Activated CD8-positive, alpha-beta memory T cell treated with anti-CD3 and anti-CD28 coated beads, Interleukin-2, amount 50 U/mL, for 48 hours (primary cell): ENCODE data around the gene RECK.
"Not testable (repeated sequence)": the region's sequence is repeated elsewhere in the genome, so short reads cannot be mapped to it uniquely, and the experiment has no call there.

Experiments
- DNase-seq: peaks from one replicate; pipeline ENCODE4 v3.0.0-alpha.2; 2020

Gene RECK

DNA sequence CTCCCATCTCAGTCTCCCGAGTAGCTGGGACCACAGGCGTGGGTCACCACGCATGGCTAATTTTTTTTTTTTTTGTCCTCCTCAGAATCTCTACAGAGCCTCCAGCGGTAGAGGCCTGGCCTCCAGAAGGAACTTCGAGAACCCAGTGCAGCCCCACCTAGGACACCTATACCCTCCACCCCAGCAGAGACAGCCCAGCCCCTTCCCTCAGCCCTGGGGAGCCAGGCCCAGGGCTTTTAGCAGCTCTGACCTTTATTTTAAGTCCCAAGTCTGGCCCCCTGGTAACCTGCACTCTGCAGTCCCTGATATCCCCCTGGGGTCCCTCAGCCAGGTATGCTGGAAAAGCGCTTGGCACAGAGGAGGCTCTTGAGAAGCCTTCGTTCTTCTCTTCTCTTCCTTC, 105.0 kb downstream of the RECK start:
- no peak for DNase-seq

- DNase-seq, result peak; percentile 57
Observed at GRCh38 chr9:36142510-36143244, 106.0 kb downstream of the RECK start.

- peak; percentile 50 for DNase-seq
Observed at GRCh38 chr9:36143245-36143641, 106.5 kb downstream of the RECK start.

DNA sequence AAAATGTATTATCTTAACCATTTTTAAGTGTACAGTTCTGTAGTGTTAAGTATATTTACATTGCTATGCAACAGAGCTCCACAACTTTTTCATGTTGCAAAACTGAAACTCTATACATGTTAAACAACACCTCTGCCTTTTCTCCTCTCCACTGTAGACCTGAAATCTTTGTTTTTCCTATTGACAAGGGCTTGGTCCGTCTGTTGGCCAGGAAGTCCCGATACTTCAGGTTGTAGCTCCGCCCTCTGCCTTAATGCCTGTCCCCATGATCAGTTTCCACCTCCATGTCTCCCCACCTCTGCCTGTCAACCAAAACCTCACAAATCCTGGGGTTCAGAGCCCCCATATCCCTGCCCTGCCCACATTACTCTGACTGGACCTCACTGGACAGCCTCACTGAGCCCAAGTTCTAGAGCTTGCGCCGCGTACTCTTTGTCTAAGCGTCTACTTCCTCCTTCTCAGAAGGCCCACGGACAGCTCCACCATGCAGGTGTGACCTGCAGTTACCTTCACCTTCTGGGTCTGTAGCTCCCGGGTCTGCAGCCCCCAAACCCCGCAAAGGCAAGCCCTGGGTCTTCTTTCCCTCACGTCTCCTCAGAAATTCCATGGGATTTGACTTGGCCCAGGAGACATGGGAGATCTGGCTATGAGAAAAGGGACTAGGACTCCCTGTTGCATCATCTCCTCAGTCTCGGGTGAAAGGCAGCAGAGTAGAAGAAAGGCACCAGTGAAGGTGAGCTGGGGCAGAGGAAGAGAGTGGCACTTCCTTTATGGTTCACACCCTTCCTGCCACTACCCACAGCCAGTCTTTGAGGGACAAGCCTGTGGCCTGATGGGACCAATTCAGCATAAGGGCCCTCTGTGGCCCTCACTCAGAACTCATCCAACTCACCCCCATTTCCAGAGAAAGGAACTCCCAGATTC, 107.9 kb downstream of the RECK start:
- DNase-seq, result peak; percentile 56

DNA sequence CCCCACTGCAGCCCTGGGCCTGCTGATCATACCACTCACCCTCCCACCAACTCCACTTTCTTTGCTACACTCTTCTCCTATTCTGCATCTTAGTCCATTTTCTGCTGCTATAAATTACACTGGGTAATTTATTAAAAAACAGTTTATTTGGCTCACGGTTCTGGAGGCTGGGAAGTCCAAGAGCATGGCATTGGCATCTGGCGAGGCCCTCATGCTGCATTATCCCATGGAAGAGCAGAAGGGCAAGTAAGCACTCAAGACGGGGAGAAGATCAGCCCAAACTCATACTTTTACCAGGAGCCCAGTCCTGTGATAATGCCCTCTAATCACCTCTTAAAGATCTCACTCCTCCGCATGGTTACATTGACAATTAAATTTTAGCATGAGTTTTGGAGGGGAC, 109.3 kb downstream of the RECK start:
- no peak for DNase-seq

DNA sequence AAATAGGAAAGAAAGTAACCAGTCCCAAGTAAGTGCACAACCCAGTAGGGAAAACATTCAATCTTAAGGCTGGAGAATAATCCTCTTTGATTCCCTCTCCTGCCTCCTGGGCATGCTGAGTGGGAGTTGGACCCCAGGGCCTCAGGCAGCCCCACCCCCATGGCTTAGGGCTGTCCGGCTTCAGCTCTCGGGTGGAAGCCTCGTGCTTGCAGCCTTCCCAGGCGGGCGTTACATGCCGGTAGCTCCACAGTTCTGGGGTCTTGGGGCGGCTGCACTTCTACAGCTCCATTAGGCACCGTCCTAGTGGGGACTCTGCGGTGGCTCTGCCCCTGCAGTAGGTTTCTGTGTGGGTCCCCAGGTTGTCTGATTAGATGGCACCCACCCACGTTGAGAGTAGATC, 109.9 kb downstream of the RECK start:
- DNase-seq, result no peak

DNA sequence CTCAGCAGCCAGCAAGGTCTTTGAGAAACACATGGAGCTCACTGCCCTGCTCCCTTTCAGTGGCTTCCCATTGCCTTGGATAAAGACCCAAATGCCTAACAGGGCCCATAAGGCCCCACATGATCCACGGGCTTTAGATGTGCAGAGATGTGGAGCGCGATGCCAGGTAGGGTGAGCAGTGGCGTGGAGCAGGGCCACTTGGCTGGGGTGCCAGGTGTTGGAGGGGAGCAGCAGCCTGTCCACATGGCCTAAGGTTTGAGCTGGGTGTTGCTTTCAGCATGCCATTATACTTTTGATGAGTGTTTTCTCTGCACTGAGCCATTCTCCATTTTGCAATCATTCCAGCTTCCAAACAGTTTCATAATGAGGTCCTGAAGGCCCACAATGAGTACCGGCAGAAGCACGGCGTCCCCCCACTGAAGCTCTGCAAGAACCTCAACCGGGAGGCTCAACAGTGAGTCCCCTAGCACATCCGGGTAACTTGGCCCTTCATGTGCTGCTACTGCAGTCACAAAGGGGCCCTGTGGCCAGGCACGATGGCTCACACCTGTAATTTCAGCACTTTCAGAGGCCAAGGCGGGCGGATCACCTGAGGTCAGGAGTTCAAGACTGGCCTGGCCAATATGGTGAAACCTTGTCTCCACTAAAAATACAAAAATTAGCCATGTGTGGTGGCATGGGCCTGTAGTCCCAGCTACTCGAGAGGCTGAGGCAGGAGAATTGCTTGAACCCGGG, 110.9 kb downstream of the RECK start:
- peak; percentile 58 for DNase-seq

DNA sequence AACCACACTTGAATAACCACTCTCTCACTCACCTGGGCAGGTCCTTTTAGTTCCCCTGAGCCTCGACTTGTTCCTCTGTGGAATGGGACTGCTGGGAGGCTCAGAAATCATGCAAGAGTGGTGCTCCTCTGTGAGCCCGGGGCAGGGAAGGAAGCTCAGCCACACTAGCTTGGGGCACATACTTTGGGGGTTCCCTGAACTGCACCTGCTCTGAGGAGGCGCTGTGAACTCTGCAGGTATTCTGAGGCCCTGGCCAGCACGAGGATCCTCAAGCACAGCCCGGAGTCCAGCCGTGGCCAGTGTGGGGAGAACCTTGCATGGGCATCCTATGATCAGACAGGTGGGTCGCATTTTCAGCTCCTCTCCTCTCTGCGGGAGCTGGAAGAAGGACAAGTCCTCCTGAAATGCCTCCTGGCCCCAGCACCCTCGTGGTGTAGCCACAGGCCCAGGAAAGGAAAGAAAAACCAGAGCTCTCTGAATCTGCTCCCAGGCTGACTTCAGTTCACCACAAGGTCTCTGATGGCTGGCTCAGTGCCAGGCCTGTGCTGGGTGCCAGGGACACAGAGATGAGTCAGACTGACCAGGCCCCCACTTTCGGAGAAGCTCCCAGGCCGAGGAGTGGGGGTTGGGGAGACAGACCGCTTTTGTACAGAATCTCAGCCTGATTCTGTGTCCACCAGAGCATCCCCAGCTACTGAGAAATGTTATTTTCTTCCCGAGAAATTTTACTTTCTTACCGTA, 111.8 kb downstream of the RECK start:
- peak; percentile 88 for DNase-seq

DNA sequence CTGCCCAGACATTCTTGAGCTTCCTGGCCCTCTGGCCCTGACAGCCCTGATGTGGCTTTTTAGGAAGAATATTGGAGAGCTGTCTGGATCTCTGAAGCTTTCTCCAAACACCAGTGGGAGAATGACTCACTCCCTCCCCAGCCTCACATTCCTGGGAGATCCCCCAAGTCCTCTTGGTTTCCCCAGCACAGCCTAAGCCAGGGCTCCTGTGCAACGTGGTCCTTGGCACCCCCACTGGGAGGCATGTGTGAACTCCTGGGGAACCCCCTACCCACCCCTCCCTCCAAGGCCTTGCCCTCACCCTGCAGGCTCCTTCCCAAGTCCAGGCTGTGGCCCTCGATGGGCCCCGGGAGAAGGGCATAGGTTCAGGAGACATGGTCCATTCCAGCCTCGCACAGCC, 112.5 kb downstream of the RECK start:
- DNase-seq, result no peak

DNA sequence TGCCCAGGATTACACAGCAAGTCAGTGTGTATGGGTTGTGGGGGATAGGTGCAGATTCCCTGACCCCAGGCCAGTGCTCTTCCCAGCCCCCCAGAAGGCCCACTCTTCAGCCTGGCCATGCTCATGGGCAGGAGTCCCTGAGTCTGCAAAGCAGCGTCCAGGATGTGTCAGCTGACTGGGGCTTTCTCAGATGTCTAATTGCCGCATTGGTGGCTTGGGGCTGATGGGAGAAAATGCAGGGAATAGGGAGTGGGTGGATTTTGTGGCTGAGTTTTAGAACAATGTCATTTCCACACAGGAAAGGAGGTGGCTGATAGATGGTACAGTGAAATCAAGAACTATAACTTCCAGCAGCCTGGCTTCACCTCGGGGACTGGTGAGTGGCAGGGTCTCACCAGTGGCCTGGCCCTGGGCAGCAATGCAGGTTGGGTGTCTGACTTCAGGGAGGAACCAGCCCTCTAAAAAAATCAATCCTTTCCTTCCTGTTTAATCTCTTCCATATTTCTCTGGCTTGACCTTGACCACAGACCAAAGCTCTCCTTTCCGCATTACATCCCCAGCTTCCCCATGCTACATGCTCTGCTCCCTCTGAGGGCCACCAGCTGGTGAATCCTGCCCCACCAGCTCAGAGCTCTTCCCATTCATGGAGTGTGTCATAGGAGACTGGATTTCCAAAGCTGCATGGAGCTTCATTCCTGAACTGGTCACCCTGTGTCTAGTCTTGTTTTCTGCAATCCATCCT, 114.0 kb downstream of the RECK start:
- DNase-seq, result no peak

GRCh38 chr9:36151316-36152210, 114.8 kb downstream of the RECK start:
- peak; percentile 89 for DNase-seq

DNA sequence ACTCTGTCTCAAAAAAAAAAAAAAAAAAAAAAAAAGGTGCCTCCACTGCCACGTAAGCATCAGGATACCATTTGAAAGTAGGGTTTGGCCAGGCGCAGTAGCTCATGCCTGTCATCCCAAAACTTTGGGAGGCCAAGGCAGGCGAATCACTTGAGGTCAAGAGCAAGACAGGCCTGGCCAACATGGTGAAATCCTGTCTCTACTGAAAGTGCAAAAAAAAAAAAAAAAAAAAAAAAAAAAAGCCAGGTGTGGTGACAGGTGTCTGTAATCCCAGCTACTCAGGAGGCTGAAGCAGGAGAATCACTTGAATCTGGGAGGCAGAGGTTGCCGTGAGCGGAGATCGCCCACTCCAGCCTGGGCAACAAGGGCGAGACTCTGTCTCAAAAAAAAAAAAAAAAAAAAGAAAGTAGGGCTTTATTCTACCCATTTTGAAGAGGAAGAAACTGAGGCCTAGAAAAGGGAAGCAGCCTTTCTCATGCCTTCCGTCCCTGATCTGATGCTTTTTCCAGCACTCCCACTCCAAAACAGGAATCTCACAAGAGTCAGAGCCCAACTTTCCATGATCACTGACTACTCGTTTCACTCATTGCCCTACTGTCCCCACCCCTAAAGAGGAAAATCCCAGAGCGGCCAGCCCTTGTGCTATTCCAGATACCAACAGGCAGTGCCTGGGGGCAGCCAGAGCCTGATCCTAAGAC, 116.2 kb downstream of the RECK start:
- DNase-seq, result no peak

DNA sequence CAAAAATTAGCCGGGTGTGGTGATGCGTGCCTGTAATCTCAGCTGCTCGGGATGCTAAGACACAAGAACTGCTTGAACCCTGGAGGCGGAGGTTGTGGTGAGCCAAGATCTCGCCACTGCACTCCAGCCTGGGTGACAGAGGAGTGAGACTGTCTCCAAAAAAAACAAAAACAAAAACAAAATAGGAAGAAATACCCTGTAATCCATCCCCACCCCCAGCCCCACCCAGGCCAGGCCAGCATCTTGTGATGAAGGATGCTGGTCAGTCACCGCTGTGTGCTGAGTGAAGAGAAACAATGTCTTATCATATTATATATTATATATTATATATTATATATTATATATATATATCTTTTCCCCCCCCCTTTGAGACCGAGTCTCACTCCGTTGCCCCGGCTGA, 117.0 kb downstream of the RECK start:
- no peak for DNase-seq

DNA sequence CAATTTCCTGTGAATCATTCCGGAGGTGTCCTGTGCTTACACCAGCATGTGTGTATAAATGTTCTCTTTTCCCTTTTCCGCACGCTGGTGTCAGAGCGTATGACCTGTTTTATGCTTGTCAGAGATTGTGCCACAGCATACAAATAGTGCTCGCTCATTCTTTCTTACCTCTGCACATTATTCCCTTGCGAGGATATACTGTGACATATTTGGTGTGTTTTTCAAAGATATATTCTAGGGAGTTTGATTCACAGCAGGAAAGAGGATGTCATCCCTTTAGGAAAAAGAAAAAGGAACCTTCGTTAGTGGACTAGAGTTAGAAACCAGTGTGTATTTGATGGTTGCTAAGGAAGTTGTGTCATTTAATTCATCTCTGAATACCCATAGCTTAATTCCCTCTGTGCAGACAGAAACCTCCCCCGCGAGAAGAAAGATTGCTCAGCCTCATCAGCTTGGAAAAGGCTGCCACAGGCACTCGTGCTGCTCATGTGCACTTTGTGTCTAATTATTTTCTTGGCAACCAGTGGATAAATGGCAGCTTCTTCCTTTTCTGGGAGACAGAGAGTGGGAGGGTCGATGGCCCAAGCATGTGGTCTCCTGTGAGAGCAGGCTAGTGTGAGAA, 117.7 kb downstream of the RECK start:
- DNase-seq, result no peak

DNA sequence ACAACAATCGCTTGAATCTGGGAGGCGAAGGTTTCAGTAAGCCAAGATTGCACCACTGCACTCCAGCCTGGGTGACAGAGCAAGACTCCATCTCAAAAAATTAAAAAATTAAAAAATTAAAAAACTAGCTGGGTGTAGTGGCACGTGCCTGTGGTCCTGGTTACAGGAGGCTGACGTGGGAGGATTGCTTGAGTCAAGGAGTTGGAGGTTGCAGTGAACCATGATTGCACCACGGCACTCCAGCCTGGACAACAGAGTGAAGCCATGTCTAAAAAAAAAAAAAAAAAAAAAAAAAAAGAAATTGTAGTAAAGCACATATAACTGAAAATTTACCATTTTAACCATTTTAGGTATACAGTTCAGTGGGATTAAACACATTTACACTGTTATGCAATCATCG, 119.4 kb downstream of the RECK start:
- DNase-seq, result no peak

GRCh38 chr9:36158122-36158521, 121.4 kb downstream of the RECK start:
- no peak for DNase-seq

DNA sequence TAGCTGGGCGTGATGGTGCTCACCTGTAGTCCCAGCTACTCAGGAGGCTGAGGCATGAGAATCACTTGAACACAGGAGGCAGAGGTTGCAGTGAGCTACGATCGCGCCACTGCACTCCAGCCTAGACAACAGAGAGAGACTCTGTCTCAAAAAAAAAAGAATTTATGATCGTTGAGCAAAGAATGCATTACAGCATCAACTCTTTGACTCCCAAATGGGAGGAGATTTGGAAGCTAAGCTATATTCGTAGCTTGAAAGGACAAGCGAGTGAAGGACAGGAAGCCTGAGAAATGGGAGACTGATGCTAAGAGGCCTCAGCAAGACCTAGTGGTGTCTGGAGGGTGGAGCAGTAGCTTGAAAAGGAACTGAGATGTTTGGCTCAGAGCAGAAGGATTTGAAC, 122.2 kb downstream of the RECK start:
- DNase-seq, result no peak

DNA sequence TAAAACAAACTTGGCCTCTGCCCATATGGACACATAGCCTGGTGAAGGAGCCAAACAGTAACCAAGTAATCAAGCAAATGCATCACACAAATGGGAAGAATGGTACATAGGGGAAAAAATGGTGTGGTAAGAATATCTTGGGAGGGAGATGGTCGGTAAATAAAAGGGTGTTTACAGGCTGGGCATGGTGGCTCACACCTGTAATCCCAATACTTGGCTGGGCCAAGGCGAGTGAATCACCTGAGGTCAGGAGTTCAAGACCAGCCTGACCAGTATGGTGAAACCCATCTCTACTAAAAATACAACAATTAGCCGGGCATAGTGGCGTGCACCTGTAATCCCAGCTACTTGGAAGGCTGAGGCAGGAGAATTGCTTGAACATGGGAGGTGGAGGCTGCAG, 122.8 kb downstream of the RECK start:
- not testable (repeated sequence) for DNase-seq

GRCh38 chr9:36160126-36160525, 123.4 kb downstream of the RECK start:
- DNase-seq, result not testable (repeated sequence)

DNA sequence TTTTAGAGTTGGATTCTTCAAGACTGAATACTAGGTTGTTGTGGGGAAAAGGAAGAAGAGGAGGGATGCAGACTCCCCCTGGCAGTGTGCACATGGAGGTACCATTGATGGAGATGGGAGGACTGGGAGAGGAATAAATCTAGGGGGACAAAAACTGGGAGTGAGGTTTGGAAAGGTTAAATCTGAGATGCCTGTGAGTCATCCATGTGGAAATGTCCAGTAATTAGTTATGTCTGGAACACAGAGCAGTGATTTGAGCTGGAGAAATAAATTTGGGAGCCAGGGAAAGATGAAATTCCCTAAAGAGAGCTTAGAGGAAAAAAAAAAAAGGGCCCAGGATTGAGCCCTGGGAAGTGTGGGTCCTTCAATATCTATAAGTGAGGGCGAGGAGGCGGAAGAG, 124.5 kb downstream of the RECK start:
- no peak for DNase-seq
